B cell (primary cell): ENCODE results near the gene ARX.

ENCODE experiments used
- EZH2 ChIP-seq: IDR thresholded peaks from 2 replicates; pipeline ENCODE4 v1.6.1; 2012; ENCODE audit warnings: borderline replicate concordance, low read depth, mild to moderate bottlenecking, moderate library complexity, low read length; ENCODE audit not compliant: insufficient read depth, poor library complexity, severe bottlenecking
- TF ChIP-seq, protein P1 (sequence below): fragments of 200-600 bp; IDR thresholded peaks from one replicate; pipeline ENCODE4 v1.8.0; 2022; ENCODE audit warnings: antibody characterized with exemption, mild to moderate bottlenecking

DNA sequence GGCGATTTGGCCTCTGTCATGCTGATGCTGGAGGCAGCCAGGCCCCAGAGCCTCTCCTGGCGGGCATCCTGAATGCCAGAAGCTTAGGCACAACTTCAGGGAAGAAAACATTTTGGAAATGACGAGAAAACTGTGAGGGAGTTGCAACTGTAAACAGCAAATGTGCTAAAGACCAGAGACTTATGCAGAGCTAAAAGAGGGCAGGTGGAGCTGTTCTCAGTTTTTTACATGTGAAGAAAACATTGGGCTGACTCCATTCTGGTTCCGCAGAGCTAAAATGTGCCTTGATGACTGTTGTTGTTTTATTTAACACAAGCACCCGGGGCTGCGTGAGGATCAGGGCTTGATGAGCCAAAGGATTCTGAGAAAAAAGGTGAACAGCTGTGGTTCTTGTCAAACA, 10.8 kb upstream of the ARX start:
- TF ChIP-seq, protein P1, sequence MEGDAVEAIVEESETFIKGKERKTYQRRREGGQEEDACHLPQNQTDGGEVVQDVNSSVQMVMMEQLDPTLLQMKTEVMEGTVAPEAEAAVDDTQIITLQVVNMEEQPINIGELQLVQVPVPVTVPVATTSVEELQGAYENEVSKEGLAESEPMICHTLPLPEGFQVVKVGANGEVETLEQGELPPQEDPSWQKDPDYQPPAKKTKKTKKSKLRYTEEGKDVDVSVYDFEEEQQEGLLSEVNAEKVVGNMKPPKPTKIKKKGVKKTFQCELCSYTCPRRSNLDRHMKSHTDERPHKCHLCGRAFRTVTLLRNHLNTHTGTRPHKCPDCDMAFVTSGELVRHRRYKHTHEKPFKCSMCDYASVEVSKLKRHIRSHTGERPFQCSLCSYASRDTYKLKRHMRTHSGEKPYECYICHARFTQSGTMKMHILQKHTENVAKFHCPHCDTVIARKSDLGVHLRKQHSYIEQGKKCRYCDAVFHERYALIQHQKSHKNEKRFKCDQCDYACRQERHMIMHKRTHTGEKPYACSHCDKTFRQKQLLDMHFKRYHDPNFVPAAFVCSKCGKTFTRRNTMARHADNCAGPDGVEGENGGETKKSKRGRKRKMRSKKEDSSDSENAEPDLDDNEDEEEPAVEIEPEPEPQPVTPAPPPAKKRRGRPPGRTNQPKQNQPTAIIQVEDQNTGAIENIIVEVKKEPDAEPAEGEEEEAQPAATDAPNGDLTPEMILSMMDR: no peak
- TF ChIP-seq EZH2: no peak
